ENCODE results near the gene CSHL1. TPM values are rescaled to one million over a fixed set of nuclear protein-coding genes. Genes with fewer than 3 reads are reported as not detected.
"Not testable (repeated sequence)": the region's sequence is repeated elsewhere in the genome, so short reads cannot be mapped to it uniquely, and the experiment has no call there.

CSHL1 gene
- total RNA-seq, 1 donor from 2014 or later, result not detected

DNA sequence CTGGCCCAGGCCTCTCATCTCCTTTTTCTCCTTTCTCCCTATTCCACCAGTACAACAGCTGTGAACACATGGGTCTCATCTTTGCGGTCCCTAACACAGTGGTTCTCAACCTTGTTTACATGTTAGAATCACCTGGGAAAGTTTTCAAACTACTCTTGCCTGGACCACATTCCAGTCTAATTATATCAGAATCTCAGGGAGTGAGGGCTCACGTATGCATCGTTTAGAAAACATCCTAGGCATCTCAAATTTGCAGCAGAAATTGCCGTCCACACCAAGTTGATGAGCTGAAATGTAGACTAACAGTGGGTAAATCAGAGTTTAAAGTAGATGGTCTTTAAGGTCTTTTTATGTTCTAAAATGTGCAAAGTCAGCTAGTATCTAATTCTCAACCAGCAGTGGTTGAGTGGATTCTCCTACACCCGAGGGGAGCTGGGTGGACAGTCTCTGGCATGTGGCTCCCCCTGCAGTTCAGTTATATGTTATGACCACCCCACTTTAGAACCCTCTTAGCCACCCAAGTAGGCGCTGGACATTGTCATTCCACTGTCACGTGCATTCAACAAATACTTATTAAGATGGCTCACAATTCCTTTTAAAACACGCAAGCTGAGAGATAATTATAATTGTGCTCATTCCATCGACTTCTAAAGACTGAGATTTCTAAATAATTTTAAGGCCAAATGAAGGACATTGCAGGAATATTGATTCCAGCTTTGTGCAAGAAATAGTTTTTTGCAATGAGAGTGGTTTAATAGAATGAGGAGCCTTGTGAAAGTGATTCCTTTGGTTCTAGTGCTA, 41.4 kb downstream of the CSHL1 start:
- intact Hi-C loops (cut with DNase I); DNase-seq (ENCODE audit: low spot score): not testable (repeated sequence)
- peak; percentile 80 for ATAC-seq

DNA sequence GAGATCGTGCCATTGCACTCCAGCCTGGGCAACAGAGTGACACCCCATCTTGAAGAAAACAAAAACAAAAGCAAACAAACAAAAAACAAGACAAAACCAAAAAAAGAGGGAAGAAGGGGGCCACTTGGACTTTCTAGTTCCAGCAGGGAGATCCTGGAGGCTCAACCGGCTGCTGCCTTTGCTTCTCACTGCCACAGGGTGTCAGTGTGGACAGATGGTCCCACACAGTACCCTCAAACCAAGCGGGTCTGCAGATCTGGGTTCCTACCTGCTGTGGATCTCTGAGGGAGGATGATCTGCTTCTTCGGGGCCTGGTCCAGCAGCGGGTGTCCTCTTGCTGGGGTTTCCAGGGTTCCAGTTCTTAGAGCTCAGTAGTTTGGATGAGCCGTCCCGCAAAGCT, 44.4 kb downstream of the CSHL1 start:
- not testable (repeated sequence) for ATAC-seq
- DNase-seq (ENCODE audit: low spot score), result peak; percentile 14

More for the DNA sequence above, 44.4 kb downstream of the CSHL1 start:
- intact Hi-C loops (cut with DNase I), result not testable (repeated sequence)

Other genes with a start within 250 kb of the CSHL1 start
- gene LIMD2, start 211.1 kb downstream of the CSHL1 start, total RNA-seq, result 20.7 TPM
- gene STRADA, start 169.5 kb downstream of the CSHL1 start, total RNA-seq, result 54.3 TPM
- 74.0 TPM for gene CCDC47, start 137.7 kb downstream of the CSHL1 start, total RNA-seq
- gene DDX42, start 137.1 kb downstream of the CSHL1 start, total RNA-seq, result 139 TPM
- gene PSMC5, start 83.8 kb downstream of the CSHL1 start, total RNA-seq, result 77.1 TPM
- 41.9 TPM for gene FTSJ3, start 83.6 kb downstream of the CSHL1 start, total RNA-seq
- 50.4 TPM for gene SMARCD2, start 68.6 kb downstream of the CSHL1 start, total RNA-seq
- gene CSH2, start 37.6 kb downstream of the CSHL1 start, total RNA-seq, result not detected
- not detected for gene GH2, start 29.3 kb downstream of the CSHL1 start, total RNA-seq
- not detected for gene CSH1, start 14.7 kb downstream of the CSHL1 start, total RNA-seq
- not detected for gene GH1, start 7.6 kb upstream of the CSHL1 start, total RNA-seq
- gene CD79B, start 21.1 kb upstream of the CSHL1 start, total RNA-seq, result 5.3 TPM
- 3.5 TPM for gene SCN4A, start 61.7 kb upstream of the CSHL1 start, total RNA-seq
- gene PRR29, start 87.1 kb upstream of the CSHL1 start, total RNA-seq, result 1.0 TPM
- 38.2 TPM for gene ICAM2, start 109.4 kb upstream of the CSHL1 start, total RNA-seq
- gene ERN1, start 218.9 kb upstream of the CSHL1 start, total RNA-seq, result 22.2 TPM

All from sciatic nerve (tissue), 2 donors.